HG03108 (cell line): ENCODE measurements around the gene GLDC.
"Not testable (repeated sequence)": the region's sequence is repeated elsewhere in the genome, so short reads cannot be mapped to it uniquely, and the experiment has no call there.

ENCODE experiments used
- ATAC-seq: cut with Tn5 transposase; IDR thresholded peaks from one replicate; pipeline ENCODE4 v1.9.1; 2021; ENCODE audit warnings: moderate library complexity; ENCODE audit not compliant: unreplicated experiment

The GLDC gene

GRCh38 chr9:6622784-6623183 is 22.7 kb downstream of the GLDC start:
- ATAC-seq, result not testable (repeated sequence)

- ATAC-seq, result no peak
Observed at GRCh38 chr9:6620796-6621195, 24.7 kb downstream of the GLDC start.

GRCh38 chr9:6620353-6620752 is 25.2 kb downstream of the GLDC start:
- ATAC-seq, result no peak

- no peak for ATAC-seq
Observed at GRCh38 chr9:6619909-6620308, 25.6 kb downstream of the GLDC start.

GRCh38 chr9:6616951-6617602 is 28.5 kb downstream of the GLDC start:
- no peak for ATAC-seq

GRCh38 chr9:6614489-6614888 is 31.0 kb downstream of the GLDC start:
- ATAC-seq, result no peak

GRCh38 chr9:6611865-6612264 is 33.7 kb downstream of the GLDC start:
- no peak for ATAC-seq

GRCh38 chr9:6610073-6610472 is 35.5 kb downstream of the GLDC start:
- no peak for ATAC-seq

- no peak for ATAC-seq
Observed at GRCh38 chr9:6609497-6610016, 36.0 kb downstream of the GLDC start.

GRCh38 chr9:6605202-6605601 is 40.3 kb downstream of the GLDC start:
- peak; percentile 86 for ATAC-seq

- ATAC-seq, result no peak
Observed at GRCh38 chr9:6600426-6600825, 45.1 kb downstream of the GLDC start.

GRCh38 chr9:6600006-6600405 is 45.5 kb downstream of the GLDC start:
- no peak for ATAC-seq

GRCh38 chr9:6598249-6598725 is 47.2 kb downstream of the GLDC start:
- peak; percentile 95 for ATAC-seq

- no peak for ATAC-seq
Observed at GRCh38 chr9:6592791-6593190, 52.7 kb downstream of the GLDC start.

GRCh38 chr9:6592231-6592630 is 53.3 kb downstream of the GLDC start:
- no peak for ATAC-seq

GRCh38 chr9:6590772-6591384 is 54.7 kb downstream of the GLDC start:
- no peak for ATAC-seq

- ATAC-seq, result no peak
Observed at GRCh38 chr9:6590334-6590733, 55.2 kb downstream of the GLDC start.

GRCh38 chr9:6584881-6585597 is 60.5 kb downstream of the GLDC start:
- ATAC-seq, result no peak

- ATAC-seq, result no peak
Observed at GRCh38 chr9:6581253-6581652, 64.3 kb downstream of the GLDC start.

- ATAC-seq, result no peak
Observed at GRCh38 chr9:6579613-6580012, 65.9 kb downstream of the GLDC start.

GRCh38 chr9:6576987-6577386 is 68.5 kb downstream of the GLDC start:
- ATAC-seq, result no peak
